HT1080 (cell line): ENCODE measurements around the gene EDIL3. TPM values are rescaled to one million over a fixed set of nuclear protein-coding genes. Genes with fewer than 3 reads are reported as not detected.

Experiments
- DNase-seq: peaks from one replicate; pipeline ENCODE4 v3.0.0-alpha.2; 2015; ENCODE audit warnings: low read depth
- small RNA-seq: library from RNA; depleted of rRNA; stranded (forward); fragments of <200 nt; gene quantifications from one replicate; pipeline ENCODE3, GENCODE V24; 2014
- total RNA-seq: library from RNA; depleted of rRNA; stranded (reverse); fragments of >200 nt; shearing (Covaris generic); gene quantifications from 2 replicates; pipeline ENCODE4 v1.2.3, GENCODE V29; 2014

EDIL3 gene
- total RNA-seq, 1 experiment from 2014 or later = 2.4 TPM

DNA sequence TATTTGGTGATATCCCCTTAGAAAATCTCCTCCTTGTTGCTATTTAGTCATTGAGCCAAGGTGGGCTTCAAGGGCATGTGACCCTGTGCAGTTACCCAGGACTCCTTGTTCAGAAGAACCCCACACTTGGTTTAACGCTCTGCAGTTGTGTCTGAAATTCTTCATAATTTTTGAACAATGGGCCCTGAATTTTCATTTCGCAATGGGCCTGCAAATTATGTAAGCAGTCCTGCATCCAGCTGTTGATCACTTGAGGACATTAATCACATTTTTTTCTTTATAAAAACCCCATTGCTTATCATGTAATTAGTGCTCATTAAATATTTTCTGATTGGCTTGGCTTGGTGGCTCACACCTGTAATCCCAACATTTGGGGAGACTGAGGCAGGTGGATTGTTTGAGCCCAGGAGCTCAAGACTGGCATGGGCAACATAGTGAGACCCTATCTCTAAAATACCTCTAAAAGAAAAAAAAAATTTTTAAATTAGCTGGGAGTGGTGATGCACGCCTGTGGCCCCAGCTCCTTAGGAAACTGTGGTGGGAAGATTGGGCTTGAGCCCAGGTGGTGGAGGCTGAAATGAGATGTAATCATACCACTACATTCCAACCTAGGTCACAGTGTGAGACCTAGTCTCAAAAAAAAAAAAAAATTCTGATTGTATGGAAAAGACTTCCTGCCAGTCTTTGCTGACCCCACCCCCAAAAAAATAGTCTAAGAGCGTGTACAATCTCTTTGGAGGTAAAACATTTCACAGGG is 469.8 kb downstream of the EDIL3 start:
- peak; percentile 24 for DNase-seq

DNA sequence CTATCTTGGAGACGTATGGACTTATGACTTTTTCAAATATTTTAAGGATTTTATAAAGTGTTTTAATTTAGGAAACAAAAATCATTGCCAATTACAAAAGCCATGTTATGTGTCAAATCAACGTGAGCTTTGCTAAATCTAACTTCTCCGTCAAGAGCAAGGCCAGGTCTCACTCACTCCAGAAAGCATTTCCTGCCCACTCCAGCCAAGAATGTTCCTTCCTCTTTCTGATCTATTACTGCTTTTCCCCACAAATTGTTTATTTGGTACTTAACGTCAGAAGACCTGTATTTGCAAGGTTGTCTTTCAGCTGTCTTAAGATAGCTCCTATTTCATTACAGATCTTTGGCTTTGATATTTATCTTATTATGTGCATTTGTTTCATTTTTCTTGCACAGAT is 470.5 kb downstream of the EDIL3 start:
- DNase-seq = no peak

DNA sequence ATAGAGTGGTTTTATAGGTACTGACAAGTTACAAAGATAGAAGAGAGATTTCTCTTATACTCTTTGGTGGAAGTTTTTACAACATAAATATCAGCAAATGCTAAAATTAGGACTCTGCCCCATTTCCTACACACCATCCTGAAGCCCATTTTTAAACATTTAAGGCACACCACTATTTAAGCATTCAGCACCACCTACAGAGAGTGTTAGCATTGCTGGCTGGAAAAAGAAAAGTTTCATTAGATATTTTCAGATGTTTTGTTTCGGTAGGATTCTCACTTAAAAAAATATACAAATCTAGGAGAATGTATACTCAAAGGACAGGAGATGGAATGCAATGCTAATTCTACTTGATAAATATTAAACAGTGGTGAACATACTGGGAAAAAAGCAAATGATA is 471.1 kb downstream of the EDIL3 start:
- no peak for DNase-seq

DNA sequence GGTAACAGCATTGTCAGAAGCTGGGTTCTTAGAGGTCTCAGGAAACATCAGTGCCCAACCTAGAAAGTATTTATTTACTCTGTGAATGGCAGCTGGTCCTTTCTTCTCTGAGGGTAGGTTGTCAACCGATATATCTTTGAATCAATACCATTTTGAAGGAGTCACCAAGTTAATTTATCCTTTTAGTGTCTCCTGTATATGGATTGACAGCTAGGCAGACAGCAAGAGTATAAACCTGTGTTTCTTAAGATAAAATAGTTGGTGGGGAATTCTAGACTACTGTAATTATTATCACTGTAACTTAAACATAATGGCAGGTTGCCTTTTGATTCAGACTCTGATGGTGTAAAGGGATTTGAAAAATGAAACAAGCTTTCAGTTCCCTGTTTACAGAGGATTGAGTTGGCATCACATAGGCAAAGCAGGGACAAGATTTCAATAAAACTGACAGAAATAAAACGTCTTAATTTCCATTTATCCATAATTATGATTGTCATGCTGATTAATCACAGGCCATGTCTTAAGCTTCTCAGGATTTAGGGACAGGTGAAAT is 473.2 kb downstream of the EDIL3 start:
- no peak for DNase-seq

- no peak for DNase-seq
Observed at GRCh38 chr5:83900306-83900705, 484.4 kb downstream of the EDIL3 start.

DNA sequence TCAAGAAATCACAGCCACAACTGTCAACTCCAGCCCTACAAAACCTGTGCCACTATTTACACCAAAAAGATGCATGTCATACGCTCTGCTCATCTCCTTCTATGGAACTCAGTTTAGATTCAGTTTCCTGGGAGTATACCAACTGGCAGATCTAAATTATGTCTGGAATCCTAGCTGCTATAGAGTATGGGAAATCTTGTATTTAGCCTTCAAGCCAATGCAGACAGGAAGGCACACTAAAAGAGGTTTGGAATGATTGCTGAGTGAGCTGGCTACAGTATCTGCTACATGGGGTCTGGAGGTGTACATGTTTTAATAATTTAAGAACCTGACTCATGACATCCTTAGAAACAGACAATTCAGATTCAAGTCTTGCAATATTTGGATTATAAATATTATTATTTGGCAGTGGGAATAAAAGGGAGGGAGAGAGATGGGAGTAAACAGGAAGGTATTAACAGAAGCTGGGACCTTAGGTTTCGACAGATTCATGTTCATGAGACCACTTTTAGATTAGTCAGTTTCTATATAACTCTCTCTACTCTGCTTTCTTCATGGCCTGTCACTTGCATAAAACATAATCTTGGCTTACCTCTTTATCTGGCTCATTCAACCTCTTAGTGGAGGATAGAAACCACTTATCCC is 485.2 kb downstream of the EDIL3 start:
- no peak for DNase-seq

DNA sequence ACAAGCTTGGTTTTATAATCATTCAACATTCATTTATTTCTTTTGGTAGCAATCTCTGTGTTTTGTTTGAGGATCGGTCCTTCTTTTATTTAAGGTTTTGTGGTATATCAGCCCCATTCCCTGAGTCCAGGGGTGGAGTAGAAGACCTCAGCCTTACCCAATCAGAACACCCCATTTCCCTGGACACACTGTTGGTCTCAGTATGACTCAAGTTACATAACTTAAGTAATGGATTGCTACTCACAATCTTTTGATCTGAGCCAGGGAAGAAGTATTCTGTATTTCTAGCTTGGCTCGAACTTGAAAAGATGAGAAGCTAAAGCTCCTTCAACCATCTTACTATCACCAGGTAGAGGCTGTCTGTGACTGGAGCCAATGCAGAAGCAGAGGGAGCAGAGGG is 488.8 kb downstream of the EDIL3 start:
- DNase-seq = no peak

GRCh38 chr5:83891261-83891660 is 493.4 kb downstream of the EDIL3 start:
- no peak for DNase-seq

Small RNA genes within 50 kb of the gene (small RNA-seq; reads per million reads assigned to genes)
- not detected for gene RNU6-448P
